ENCODE results near the gene EGR4. TPM values are rescaled to one million over a fixed set of nuclear protein-coding genes. Genes with fewer than 3 reads are reported as not detected.

EGR4 gene
- total and polyA plus RNA-seq, 10 donors, result 0.02 to 0.03 TPM; not detected in 8

GRCh38 chr2:73300926-73301325 lies 7.6 kb upstream of the EGR4 start:
- intact Hi-C loops (cut with DNase I; ENCODE audit: low total_unique reads), result no loop called here
- Histone ChIP-seq H3K4me1 (peaks cover 0 to 4% (median 0%) of the 10 kb centered on the region in 6 donors), H3K27ac (no peak overlapping the region), H3K36me3 (no peaks in the 10 kb centered on the region), H3K9me3 (no peaks in the 10 kb centered on the region), H3K27me3 (replicated peaks in 1 of 7) (peaks cover 0 to 43% (median 13%) of the 10 kb centered on the region in 7 donors), H3K4me3 (no peak overlapping the region)
- 58 to 72% (median 63%) methylated on average over 3 of the region's 3 CpGs for whole genome bisulfite sequencing, 5 donors
- no peak for DNase-seq
- TF ChIP-seq CTCF (IDR thresholded peaks at IDR 0.05 in 8 of 11, conservative IDR thresholded peaks at IDR 0.05 in 3 of 11) (no peak), POLR2A (IDR thresholded peaks at IDR 0.05) (no peak), POLR2AphosphoS5 (IDR thresholded peaks at IDR 0.05) (no peak)

DNA sequence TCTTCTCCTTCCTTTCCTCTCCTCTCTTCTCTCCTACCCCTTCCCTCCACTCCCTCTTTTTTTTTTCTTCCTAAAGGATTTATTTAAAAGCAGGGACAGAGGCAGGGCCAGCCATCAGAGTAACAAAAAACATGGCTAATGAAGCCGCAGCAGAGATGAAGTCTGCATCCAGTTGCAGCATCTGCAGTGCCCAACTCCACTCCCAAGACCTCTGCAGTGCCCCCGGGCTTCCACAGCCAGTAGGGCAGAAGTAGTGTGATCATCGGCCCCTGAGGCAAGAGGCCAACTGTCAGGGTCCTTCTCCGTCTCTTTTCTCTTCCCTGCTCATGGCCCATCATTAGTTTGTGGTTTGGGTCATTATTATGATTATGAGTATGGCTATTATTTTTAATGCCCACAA lies 4.2 kb upstream of the EGR4 start:
- Histone ChIP-seq H3K4me3 (no peak overlapping the region), H3K9me3 (peaks cover 0 to 5% (median 0%) of the 10 kb centered on the region in 8 donors), H3K4me1 (peaks cover 6 to 19% (median 13%) of the 10 kb centered on the region in 6 donors), H3K27ac (no peak overlapping the region), H3K36me3 (no peaks in the 10 kb centered on the region), H3K27me3 (replicated peaks in 1 of 7) (peaks cover 1 to 76% (median 46%) of the 10 kb centered on the region in 7 donors)
- WGBS, 5 donors, result 62 to 74% (median 68%) methylated on average over 4 of the region's 4 CpGs
- DNase-seq, result no peak
- TF ChIP-seq POLR2A (IDR thresholded peaks at IDR 0.05) (no peak), CTCF (IDR thresholded peaks at IDR 0.05 in 8 of 11, conservative IDR thresholded peaks at IDR 0.05 in 3 of 11) (no peak), POLR2AphosphoS5 (IDR thresholded peaks at IDR 0.05) (no peak)
- intact Hi-C loops (cut with DNase I; ENCODE audit: low total_unique reads), result no loop called here

- no peak for DNase-seq
- no peak for TF ChIP-seq CTCF (IDR thresholded peaks at IDR 0.05 in 8 of 11, conservative IDR thresholded peaks at IDR 0.05 in 3 of 11)
- no peak for TF ChIP-seq POLR2AphosphoS5 (IDR thresholded peaks at IDR 0.05)
These were observed 3.8 kb upstream of the EGR4 start for GRCh38 chr2:73297151-73297559.

GRCh38 chr2:73295751-73296400 lies 2.5 kb upstream of the EGR4 start:
- H3K9me3 ChIP-seq, result peaks cover 0 to 5% (median 0%) of the 10 kb centered on the region in 8 donors
- H3K27me3 ChIP-seq (replicated peaks in 1 of 7), result peaks cover 8 to 90% (median 63%) of the 10 kb centered on the region in 7 donors
- H3K36me3 ChIP-seq, result no peaks in the 10 kb centered on the region
- no peak for DNase-seq
- H3K4me1 ChIP-seq, result peaks cover 20 to 33% (median 30%) of the 10 kb centered on the region in 6 donors
- H3K4me3 ChIP-seq, result no peak overlapping the region
- intact Hi-C loops (cut with DNase I; ENCODE audit: low total_unique reads), result no loop called here
- no peak for TF ChIP-seq POLR2AphosphoS5 (IDR thresholded peaks at IDR 0.05)
- no peak for TF ChIP-seq CTCF (IDR thresholded peaks at IDR 0.05 in 8 of 11, conservative IDR thresholded peaks at IDR 0.05 in 3 of 11)
- TF ChIP-seq POLR2A (IDR thresholded peaks at IDR 0.05), result no peak
- 38 to 55% (median 41%) methylated on average over 5 of the region's 5 CpGs for WGBS, 5 donors
- H3K27ac ChIP-seq, result no peak overlapping the region

More at GRCh38 chr2:73297151-73297559, 3.8 kb upstream of the EGR4 start:
- no peak overlapping the region for H3K27ac ChIP-seq
- intact Hi-C loops (cut with DNase I; ENCODE audit: low total_unique reads), result no loop called here
- 16 to 33% (median 20%) methylated on average over 2 of the region's 2 CpGs for WGBS, 5 donors
- H3K36me3 ChIP-seq, result no peaks in the 10 kb centered on the region
- peaks cover 10 to 23% (median 18%) of the 10 kb centered on the region in 6 donors for H3K4me1 ChIP-seq
- H3K4me3 ChIP-seq, result no peak overlapping the region
- H3K9me3 ChIP-seq, result peaks cover 0 to 5% (median 0%) of the 10 kb centered on the region in 8 donors
- peaks cover 6 to 80% (median 51%) of the 10 kb centered on the region in 7 donors for H3K27me3 ChIP-seq (replicated peaks in 1 of 7)
